NCI-H2029 treated with DMSO at 0.1 percent for 48 hours (cell line): ENCODE measurements around the gene OR10P1.

Source experiments
- DNase-seq: peaks from one replicate; lab custom pipeline; 2025; lab: John Stamatoyannopoulos, UW

Gene OR10P1

DNA sequence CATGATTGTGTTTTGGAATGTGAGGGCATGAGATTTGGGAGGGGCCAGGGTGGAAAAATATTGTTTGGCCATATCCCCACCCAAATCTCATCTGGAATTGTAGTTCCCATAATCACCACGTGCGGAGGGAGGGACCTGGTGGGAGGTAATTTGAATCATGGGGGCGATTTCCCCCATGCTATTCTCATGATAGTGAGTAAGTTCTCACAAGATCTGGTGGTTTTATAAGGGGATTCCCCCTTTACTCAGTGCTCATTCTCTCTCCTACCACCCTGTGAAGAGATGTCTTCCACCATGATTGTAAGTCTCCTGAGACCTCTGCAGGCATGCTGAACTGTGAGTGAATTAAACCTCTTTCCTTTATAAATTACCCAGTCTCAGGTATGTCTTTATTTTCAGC is 15.7 kb downstream of the OR10P1 start:
- no peak for DNase-seq

DNA sequence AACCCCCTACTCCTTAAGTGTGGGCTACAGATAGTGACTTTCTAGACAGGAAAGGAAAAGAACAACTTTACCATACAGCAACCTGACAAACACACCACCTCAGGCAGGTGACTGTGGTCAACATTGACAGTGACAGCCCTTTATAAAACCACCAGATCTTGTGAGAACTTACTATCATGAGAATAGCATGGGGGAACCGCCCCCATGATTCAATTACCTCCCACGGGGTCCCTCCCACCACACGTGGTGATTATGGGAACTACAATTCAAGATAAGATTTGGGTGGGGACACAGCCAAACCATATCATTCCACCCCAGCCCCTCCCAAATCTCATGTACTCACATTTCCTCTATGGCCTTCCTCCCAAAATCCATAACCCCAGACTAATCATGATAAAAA is 16.3 kb downstream of the OR10P1 start:
- no peak for DNase-seq

DNA sequence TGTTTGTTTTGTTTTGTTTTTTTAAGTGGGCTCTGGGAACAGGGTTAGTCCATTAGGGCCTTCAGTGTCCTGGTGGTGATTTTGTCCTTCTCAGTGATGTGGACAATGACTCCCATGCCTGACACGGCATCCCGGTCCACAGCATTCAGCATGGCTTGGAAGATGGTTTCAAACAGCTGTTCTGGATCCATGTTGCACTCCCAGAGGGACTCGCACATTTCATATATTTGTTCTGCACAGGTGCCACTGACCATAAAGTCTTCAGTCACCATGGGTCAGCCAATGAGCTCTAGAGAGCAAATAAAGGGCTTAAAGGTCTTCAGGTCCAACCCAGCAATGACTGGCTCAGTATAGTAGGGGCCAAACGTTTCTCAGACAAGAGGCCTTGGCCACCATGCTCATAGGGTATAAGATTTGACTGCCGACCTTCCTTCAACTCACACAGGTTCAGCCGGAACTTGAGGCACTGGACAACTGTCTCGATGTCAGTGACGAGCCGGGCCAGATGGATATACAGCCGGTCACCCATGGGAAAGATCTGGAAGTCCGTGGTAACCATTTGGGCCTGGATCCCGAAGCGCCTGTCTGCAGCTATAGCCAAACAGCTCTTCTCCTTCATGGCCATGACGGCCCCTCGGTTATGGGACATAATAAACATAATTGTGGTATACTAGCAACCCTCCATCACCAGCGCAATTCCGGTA is 18.0 kb downstream of the OR10P1 start:
- no peak for DNase-seq

DNA sequence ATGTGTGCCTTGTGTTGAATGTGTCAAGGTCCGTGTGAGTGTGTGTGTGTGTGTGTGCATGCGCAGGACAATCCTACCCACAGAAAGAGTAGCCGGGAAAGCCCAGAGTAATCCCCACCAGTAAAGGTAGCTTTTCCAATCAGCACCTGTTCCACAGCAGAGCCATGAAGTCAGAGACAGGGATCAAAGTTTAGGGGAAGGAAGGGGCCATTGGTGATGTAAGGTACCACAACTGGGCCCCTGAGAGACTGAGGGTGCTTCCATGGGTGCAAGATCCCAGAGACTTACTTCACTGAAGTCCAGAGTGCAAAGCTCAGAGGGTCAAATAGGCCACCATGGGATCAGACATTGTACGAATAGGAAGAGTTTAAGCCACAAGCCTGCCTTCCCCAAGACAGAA is 20.5 kb downstream of the OR10P1 start:
- DNase-seq: no peak

DNA sequence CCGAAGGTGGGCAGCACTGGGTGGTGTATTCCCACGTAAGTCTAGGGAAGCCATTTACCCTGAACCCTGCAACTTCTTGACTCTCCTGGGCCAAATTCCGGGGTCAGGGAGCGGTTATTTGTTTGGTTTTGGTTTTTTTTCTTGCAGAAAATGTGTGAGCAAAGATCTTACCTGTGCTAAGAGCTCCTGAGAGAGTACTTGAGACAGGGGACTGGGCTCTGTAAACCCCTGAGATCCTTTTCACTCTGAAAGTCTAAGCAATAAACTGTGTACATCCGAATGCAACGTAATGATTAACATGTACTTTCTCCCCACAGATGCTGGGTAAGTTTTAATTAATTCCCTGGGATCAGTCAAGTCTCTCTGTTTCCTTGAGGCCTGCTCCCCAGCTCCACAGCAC is 21.5 kb downstream of the OR10P1 start:
- DNase-seq: no peak

DNA sequence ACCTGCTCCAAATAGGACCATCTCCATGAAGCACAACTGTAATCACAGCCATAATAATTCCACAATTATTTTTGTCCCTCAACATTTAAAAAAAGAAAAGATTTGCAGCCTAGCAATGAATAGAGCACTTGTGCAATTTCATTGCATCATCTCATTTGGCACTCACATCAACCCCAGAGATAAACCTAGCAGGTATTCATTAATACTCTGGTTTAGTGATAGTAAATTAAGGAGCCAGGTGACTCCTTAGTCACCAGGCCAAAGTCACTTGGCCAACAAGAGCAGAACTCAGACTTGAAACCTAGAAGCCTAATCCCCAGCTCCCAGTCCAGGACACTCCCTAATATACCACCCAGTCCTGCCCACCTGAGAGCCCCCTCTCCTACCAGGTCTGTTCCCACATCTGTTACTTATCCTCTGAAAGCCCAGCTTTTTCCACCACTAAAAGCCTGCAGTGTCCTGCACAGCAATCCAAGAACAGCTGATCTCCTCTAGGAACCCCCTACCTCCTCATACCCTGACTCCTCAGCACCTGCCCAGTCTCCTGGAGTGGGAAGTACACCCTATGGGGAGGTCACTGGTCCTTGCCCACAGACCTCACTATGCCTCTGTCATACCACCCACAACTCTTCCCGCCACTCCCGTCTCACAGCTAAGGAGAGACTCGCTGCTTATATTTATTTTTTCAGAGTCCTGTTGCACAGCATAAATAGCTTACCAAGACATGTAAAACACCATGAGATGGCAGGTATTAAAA is 22.1 kb downstream of the OR10P1 start:
- DNase-seq: no peak

DNA sequence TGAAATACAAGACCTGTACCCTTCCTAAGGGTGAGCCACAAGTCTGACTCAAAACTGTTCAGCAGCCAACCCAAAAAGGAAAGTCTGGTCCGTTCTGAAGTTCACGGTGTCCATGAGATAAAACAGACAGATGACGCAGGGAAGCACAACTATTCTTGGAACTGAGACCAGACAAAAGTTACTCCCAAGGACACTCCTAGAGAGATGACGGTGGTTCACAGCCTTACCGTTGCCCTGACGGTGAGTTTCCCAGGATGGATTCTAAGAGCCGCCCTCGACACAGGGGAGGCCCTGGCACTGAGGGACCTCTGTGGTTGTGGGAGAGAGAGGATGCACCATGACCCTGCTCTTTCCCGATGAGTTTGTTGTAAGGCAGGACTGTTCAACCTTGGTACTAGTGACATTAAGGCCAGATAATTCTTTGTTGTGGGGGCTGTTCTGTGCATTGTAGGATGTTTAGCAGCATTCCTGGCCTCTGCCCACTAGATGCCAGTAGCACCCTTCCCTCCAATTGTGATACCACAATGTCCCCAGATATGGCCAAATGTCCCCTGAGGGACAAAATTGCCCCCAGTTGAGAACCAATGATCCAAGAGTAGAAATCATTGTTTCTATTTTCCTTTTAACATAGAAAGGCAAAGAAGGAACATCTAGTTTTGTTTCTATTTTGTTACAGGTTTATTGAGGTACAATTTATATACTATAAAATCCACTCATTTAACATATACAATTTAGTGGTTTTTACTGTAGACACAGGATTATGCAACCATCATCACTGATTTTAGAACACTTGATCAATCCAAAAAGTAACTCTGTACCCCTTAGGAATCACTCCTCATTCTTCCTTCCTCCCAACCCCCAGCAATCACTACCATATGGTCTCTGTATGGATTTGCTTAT is 23.0 kb downstream of the OR10P1 start:
- no peak for DNase-seq

DNA sequence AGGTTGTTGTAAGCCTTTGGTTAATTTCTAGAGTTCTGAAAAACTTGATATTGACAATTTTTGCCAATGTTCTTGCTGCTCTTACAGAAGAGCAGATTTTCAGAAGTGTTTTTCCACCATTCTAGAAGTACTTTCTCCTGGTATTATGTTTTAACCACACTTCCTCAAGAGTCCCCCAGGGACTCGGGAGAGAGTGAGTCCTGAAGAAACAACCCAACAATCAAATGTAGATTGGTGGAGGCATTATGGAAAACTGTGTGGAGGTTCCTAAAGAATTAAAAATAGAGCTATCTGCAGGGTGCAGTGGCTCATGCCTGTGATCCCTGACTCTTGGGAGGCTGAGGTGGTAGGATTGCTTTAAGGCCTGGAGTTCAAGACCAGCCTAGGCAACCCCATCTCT is 26.7 kb downstream of the OR10P1 start:
- no peak for DNase-seq

DNA sequence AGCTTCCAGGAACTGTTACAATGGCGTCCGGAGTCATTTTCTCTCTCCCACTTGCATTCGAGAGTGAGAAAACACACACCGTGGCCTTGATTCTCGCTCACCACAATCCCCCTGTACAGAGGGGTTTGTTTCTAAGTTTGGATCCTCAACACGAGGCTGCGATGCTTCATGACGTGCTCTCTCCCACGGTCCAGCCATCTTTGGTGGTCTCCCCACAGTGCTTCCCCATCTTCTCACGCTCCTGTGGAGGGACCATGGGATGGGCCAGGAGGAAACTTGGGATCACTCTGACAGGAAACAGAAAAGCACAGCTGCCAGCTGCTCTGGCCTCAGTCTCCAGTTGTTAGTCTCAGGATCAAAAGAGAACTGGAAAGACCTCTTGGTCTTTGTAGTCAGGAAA is 28.1 kb downstream of the OR10P1 start:
- DNase-seq: no peak

DNA sequence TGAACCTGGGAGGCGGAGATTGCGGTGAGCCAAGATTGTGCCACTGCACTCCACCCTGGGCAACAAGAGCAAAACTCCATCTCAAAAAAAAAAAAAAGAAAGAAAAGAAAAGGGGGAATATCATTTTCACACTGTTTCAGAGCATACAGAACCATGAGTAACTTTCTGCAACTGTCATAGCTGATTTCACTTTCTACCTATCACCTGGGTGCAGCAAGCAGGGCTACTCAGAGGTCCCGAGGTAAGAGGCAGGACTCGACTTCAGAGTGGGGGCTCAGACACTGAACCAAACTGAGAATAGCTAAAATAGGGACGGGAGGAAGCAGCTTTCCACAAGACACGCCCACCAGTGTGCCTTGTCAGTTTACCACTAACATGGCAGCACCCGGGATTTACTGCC is 29.8 kb downstream of the OR10P1 start:
- DNase-seq: no peak

DNA sequence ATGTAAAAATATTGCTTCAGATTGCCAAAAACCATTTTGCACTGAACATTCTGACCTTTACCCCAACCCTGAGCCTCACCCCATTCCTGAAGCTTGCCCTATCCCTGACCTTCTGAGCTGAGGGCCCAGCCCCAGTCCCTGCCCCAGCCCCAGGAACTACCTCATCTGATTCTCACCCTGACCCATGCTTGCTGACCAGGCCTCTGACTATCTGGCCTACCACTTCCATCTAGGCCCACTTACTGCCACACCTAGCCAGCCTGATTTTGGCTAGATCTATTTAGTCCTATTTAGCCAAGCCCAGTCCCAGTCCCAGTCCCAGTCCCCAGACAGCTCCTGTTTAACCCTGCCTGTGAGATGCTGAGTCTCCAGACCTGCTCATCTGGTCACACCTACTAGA is 33.6 kb downstream of the OR10P1 start:
- DNase-seq: no peak

DNA sequence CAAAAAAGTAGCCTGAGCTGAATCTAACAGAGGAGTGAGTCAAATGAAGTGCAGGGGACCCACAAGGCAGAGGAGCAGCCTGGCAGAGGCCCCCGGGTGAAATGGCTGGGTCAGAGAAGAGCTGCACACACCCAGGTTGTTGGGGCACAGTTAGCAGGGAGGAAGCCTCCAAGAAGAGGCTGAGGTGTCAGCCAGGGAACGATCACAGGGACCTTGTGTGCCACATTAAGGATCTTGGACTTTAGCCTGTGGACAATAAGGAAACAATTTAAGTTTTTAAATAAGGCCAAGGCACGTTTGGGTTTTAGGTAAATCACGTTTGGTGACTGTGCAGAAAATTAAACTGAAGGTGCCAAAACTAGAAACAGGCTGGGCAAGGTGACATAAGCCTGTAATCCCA is 35.1 kb downstream of the OR10P1 start:
- DNase-seq: no peak

DNA sequence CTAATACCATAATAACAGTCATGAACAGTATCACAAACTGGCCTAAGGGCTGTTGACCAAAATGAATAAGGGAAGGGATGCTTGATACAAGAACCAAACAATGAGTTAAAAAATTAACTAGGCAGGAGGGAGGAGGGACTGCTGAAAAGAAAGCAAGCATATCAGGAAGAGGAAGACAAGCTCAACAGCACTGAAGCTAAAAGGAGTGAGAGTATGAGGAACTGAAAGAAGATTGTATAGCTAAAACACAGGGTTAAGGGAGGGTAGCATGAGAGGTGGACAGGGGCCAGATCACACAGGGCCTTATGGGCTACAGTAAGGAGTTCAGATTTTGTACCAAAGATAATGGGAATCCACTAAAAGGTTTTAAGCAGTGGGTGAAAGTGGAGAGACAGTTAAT is 36.9 kb downstream of the OR10P1 start:
- no peak for DNase-seq

DNA sequence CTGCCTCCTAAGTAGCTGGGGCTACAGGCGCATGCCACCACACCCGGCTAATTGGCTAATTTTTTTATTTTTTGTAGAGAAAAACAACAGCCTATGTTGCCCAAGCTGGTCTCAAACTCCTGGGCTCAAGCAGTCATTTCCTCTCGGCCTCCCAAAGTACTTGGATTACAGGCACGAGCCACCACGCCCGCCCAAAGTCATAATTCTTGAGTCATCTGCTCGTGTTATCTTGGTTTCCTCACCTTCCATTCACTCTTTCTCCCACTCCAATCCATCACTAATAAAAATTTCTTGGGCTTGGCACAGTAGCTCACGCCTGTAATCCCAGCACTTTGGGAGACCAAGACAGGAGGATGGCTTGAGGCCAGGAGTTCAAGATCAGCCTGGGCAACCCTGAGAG is 39.0 kb downstream of the OR10P1 start:
- DNase-seq: no peak

DNA sequence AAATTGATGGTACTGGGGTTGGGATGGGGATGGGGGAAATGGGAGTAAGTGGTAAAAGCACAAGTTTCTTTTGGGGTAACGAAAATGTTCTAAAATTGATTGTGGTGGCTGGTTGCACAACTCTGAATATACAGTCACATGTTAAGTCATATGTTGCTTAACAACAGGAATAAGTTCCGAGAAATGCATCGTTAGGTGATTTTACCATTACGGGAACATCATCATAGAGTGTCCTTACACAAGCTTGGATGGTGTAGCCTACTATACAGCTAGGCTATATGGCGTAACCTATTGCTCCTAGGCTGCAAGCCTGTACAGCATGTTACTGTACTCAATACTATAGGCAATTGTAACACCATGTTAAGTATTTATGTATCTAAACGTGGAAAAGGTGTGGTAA is 40.0 kb downstream of the OR10P1 start:
- no peak for DNase-seq

DNA sequence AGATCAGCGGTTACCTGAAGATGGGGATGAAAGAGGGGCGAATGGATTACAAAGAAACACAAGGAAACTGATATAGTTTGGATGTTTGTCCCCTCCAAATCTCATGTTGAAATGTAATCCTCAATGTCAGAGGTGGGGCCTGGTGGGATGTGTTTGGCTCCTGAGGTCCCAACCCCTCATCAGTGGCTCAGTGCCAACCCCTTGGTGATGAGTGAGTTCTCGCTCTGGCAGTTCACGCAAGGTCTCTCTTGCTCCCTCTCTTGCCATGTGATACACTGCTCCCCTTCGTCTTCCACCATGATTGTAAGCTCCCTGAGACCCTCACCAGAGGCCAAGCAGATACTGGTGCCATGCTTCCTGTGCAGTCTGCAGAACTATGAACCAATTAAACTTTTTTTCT is 43.0 kb downstream of the OR10P1 start:
- no peak for DNase-seq

DNA sequence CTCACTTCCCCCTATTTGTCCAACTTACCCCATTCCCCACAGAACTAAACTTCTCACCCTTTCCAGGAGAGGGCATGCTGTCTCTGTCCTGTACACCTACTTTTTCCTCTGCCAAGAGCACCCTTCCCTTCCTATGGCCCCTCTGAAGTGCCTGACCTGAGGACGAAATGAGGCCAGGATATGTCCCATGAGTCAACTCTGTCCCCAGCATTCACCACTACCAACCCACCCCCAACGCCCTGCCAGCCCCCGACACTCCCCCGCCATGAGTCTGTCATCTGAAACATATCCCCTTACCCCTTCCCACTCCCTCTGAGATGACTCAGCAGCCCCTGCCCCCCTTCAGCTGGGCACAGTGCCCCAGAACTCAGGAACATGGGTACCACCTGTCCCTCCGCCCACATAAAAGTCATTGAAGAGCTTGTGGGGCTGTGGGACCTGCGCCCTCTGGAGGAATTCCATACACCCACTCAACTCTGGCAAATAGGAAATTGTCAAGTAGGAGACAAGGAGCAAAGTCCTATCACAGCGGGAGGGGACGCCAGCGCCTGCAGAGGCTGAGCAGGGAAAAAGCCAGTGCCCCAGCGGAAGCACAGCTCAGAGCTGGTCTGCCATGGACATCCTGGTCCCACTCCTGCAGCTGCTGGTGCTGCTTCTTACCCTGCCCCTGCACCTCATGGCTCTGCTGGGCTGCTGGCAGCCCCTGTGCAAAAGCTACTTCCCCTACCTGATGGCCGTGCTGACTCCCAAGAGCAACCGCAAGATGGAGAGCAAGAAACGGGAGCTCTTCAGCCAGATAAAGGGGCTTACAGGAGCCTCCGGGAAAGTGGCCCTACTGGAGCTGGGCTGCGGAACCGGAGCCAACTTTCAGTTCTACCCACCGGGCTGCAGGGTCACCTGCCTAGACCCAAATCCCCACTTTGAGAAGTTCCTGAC is 44.7 kb downstream of the OR10P1 start:
- no peak for DNase-seq

DNA sequence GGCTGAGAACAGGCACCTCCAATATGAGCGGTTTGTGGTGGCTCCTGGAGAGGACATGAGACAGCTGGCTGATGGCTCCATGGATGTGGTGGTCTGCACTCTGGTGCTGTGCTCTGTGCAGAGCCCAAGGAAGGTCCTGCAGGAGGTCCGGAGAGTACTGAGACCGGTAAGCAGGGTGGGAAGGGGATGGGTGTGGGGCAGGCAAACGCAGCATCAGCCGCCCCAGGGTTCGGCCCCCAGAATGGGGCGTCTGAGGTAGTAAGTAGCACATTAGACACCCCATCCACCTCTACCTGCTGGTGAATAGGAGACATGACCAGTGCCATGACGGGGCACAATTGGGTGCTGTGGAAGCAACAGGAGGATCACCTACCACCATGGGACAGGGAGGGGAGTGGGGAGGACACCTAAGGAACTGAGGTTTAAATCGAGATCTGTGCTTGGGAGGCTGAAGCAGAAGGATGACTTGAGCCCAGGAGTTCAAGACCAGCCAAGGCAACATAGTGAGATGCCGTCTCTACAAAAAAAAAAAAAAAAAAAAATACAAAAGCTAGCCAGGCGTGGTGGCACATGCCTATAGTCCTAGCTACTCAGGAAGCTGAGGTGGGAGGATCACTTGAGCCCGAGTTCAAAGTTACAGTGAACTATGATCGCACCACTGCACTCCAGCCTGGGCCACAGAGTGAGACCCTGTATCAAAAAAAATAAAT is 45.5 kb downstream of the OR10P1 start:
- DNase-seq: no peak

DNA sequence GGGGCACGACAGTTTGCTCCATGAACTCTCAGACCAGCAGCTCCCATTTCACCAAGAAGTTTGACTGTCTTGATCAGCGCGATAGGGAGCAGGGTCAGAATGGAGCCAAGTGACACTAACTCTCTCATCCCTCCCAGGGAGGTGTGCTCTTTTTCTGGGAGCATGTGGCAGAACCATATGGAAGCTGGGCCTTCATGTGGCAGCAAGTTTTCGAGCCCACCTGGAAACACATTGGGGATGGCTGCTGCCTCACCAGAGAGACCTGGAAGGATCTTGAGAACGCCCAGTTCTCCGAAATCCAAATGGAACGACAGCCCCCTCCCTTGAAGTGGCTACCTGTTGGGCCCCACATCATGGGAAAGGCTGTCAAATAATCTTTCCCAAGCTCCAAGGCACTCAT is 47.0 kb downstream of the OR10P1 start:
- DNase-seq: no peak

DNA sequence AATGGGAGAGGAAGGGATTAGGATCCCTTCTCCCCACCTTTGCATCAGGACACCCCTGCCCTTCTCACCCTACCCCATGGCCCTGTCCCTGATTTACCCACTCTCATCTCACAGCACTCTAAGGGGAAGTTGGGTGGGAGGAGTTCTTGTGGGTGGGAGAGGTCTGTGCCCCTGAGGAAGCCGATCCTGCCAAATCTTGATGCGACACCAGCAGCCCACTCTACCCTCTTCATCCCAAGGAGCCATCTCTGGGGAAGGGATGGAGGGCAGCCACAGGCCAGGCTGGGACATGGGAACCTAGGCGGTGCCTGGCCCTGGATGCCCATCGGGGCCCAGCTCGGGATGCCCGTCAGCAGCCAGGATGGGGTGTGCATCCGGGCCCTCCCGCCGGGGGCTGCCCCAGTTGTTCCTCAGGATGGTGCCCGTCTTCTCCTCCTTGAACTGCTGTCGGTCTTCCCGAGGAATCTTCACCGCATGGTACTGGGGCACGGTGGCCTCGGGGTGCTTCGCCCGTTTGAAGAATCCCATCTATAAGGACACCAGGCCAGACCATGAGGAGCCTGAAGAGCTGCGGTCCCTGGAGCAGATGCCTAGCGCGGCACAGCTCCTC is 48.2 kb downstream of the OR10P1 start:
- DNase-seq: no peak

DNA sequence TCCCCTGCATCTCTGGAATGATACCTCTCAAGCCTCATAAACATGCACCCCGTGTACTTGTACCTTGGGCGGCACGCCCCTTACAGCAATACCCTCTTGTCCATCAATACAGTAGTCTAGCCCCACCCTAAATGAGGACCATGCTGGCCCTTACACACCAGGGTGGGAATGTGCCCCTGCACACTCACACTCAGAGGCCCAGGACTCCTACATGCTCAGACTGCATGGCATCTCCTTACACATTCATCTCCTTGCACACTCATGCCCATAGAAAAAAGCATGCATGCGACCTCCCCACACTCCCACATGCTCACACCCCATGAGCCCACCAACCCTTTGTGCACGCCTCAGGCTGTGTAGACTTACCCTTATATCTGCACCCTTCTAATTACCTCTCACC is 49.0 kb downstream of the OR10P1 start:
- no peak for DNase-seq
